ENCODE measurements around the gene LIME1. TPM values are rescaled to one million over a fixed set of nuclear protein-coding genes. Genes with fewer than 3 reads are reported as not detected.

The LIME1 gene
- total RNA-seq, 2 donors from 2014 or later: 4.9 to 14.0 TPM

- Histone ChIP-seq H3K27me3 (no peaks in the 10 kb centered on the region), H3K4me3 (no peak overlapping the region), H3K4me1 (peaks cover 8% of the 10 kb centered on the region), H3K36me3 (replicated peaks in 1 of 2; ENCODE audit: insufficient read depth in 1 of 2, low read depth in 2 of 2) (no peaks in the 10 kb centered on the region), H3K9me3 (no peaks in the 10 kb centered on the region), H3K27ac (no peak overlapping the region)
- TF ChIP-seq CTCF (IDR thresholded peaks at IDR 0.05) (no peak), POLR2A (IDR thresholded peaks at IDR 0.05) (no peak)
- DNase-seq (no peak), ATAC-seq (no peak)
- intact Hi-C loops (cut with DNase I): no loop called here
- WGBS, 2 donors: 88 to 94% methylated on average over 11 of the region's 11 CpGs
These were observed 12.4 kb downstream of the LIME1 start for GRCh38 chr20:63748934-63749270.

GRCh38 chr20:63749597-63750508 is 13.4 kb downstream of the LIME1 start:
- no peaks in the 10 kb centered on the region for H3K27me3 ChIP-seq
- TF ChIP-seq CTCF (IDR thresholded peaks at IDR 0.05): no peak
- TF ChIP-seq POLR2A (IDR thresholded peaks at IDR 0.05): no peak
- ATAC-seq (no peak), DNase-seq (no peak)
- no peaks in the 10 kb centered on the region for H3K36me3 ChIP-seq (replicated peaks in 1 of 2; ENCODE audit: insufficient read depth in 1 of 2, low read depth in 2 of 2)
- 89% methylated on average over 13 to 16 of the region's 16 CpGs for WGBS, 2 donors
- intact Hi-C loops (cut with DNase I): no loop called here
- no peak overlapping the region for H3K4me3 ChIP-seq
- H3K4me1 ChIP-seq: peaks cover 8% of the 10 kb centered on the region
- H3K9me3 ChIP-seq: no peaks in the 10 kb centered on the region
- no peak overlapping the region for H3K27ac ChIP-seq

- no peaks in the 10 kb centered on the region for H3K27me3 ChIP-seq
- DNase-seq (no peak), ATAC-seq (no peak)
- H3K9me3 ChIP-seq: no peaks in the 10 kb centered on the region
- 73 to 76% methylated on average over 16 to 26 of the region's 26 CpGs for WGBS, 2 donors
- no peaks in the 10 kb centered on the region for H3K36me3 ChIP-seq (replicated peaks in 1 of 2; ENCODE audit: insufficient read depth in 1 of 2, low read depth in 2 of 2)
- intact Hi-C loops (cut with DNase I): no loop called here
- no peak for TF ChIP-seq CTCF (IDR thresholded peaks at IDR 0.05)
- no peak for TF ChIP-seq POLR2A (IDR thresholded peaks at IDR 0.05)
- H3K27ac ChIP-seq: no peak overlapping the region
- H3K4me3 ChIP-seq: no peak overlapping the region
- peaks cover 8% of the 10 kb centered on the region for H3K4me1 ChIP-seq
These were observed 14.5 kb downstream of the LIME1 start for GRCh38 chr20:63750807-63751470.

- Histone ChIP-seq H3K4me1 (peaks cover 8% of the 10 kb centered on the region), H3K9me3 (no peaks in the 10 kb centered on the region), H3K27ac (no peak overlapping the region), H3K4me3 (no peak overlapping the region), H3K27me3 (no peaks in the 10 kb centered on the region), H3K36me3 (replicated peaks in 1 of 2; ENCODE audit: insufficient read depth in 1 of 2, low read depth in 2 of 2) (no peaks in the 10 kb centered on the region)
- TF ChIP-seq POLR2A (IDR thresholded peaks at IDR 0.05) (no peak), CTCF (IDR thresholded peaks at IDR 0.05) (no peak)
- ATAC-seq (no peak), DNase-seq (no peak)
- intact Hi-C loops (cut with DNase I): no loop called here
- 85 to 88% methylated on average over 18 to 22 of the region's 45 CpGs for WGBS, 2 donors
These were observed 15.2 kb downstream of the LIME1 start for GRCh38 chr20:63751471-63752271.
